Kidney (tissue), 14 donors: ENCODE measurements around the gene CCDC160. TPM values are rescaled to one million over a fixed set of nuclear protein-coding genes. Genes with fewer than 3 reads are reported as not detected.
A peak's percentile ranks its signal among the peaks of the same experiment; 100 is the strongest.

ENCODE experiments used
- DNase-seq, 5 donors: peaks; one replicate each; pipeline ENCODE4 v3.0.0-alpha.2; 2013 to 2020
- FAIRE-seq: peaks from 2 replicates; lab custom pipeline; 2012; peaks lifted over from hg19 to GRCh38; lab: Jason Lieb, UNC
- H3K27ac ChIP-seq, 2 donors: one replicate each; pipeline ENCODE4 v1.7.0; 2013; ENCODE audit warnings: low read depth in 2 of 2, low read length in 2 of 2, inconsistent platforms in 1 of 2
- H3K27me3 ChIP-seq: one replicate; pipeline ENCODE4 v1.7.1; 2013; ENCODE audit warnings: low read length, inconsistent platforms; ENCODE audit not compliant: control insufficient read depth, insufficient read depth
- H3K36me3 ChIP-seq, 3 donors: one replicate each; pipeline versions ENCODE4 v1.7.0 to v1.7.1; 2013; ENCODE audit warnings: low read length in 3 of 3, control low read depth in 1 of 3, inconsistent platforms in 1 of 3; ENCODE audit not compliant: insufficient read depth in 3 of 3, control insufficient read depth in 2 of 3
- H3K4me1 ChIP-seq, 3 donors: one replicate each; pipeline versions ENCODE4 v1.7.0 to v1.7.1; 2013; ENCODE audit warnings: low read length in 3 of 3, inconsistent platforms in 1 of 3, low read depth in 1 of 3; ENCODE audit not compliant: control insufficient read depth in 2 of 3, insufficient read depth in 2 of 3
- H3K4me3 ChIP-seq, 3 donors: one replicate each; pipeline versions ENCODE4 v1.7.0 to v1.8.1; 2013; ENCODE audit warnings: low read length in 3 of 3, control low read depth in 1 of 3, inconsistent platforms in 1 of 3
- H3K9ac ChIP-seq, 3 donors: one replicate each; pipeline versions ENCODE4 v1.7.0 to v1.7.1; 2013; ENCODE audit warnings: low read length in 3 of 3, control low read depth in 1 of 3, inconsistent platforms in 1 of 3
- H3K9me3 ChIP-seq, 3 donors: one replicate each; pipeline versions ENCODE4 v1.7.0 to v1.7.1; 2013; ENCODE audit warnings: low read length in 3 of 3, control low read depth in 1 of 3, inconsistent platforms in 1 of 3; ENCODE audit not compliant: control insufficient read depth in 2 of 3, insufficient read depth in 1 of 3
- intact Hi-C: fragments of 100-400 bp; cut with DNase I; formaldehyde crosslinking; loops from one replicate; pipeline ENCODE4 v1.11.1; 2022
- polyA plus RNA-seq: library from polyadenylated mRNA; stranded (reverse); fragments of 350-450 nt; fragmentation: Illumina TruSeq; extraction: RNeasy Lipid Tissue Mini Kit (QIAGEN cat#74804); gene quantifications from one replicate; pipeline ENCODE4 v1.2.3, GENCODE V29; 2014; ENCODE audit warnings: low read depth, low replicate concordance; ENCODE audit not compliant: insufficient read depth
- total RNA-seq: library from RNA; stranded (reverse); fragmentation: NEBNext Ultra II Directional; extraction: Animal tissue kit (Norgen Biotek cat#: 25700); gene quantifications from one replicate; pipeline ENCODE4 v1.2.1, GENCODE V29; 2021
- TF ChIP-seq, protein P1 (sequence below): IDR thresholded peaks from 3 replicates; pipeline ENCODE4 v1.5.1; 2012; ENCODE audit warnings: mild to moderate bottlenecking, moderate library complexity, borderline replicate concordance; ENCODE audit not compliant: insufficient read depth; ENCODE audit errors: extremely low read depth
- donor health status: control.
- donor health status: control.
- donor health status: control.
- donor health status: control.
- donor health status: control.
- donor health status: DM: yes; HTN: yes; CAD: no.
- donor health status: Normal renal cell carcinoma (clear cell type).

The CCDC160 gene
- total and polyA plus RNA-seq, 2 donors from 2014 or later: 4.9 to 7.0 TPM

DNA sequence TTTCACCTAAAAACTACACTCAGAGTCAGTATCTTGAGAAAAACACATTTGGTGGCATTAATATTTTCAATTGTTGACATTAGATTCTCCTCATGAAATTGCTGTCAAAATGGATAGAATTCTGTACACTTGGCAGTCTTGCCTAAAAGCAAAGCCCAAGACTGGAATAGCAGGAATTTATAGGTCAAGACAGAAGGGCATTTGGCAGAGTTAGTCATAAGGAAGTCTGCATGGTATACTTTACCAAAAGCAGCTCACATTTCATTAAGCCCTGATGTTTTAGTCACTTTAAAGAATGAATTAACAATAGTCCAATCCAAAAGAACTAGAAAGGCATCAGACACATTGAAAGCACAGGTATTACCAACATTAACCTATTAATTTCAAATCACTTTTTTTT is 7.1 kb downstream of the CCDC160 start:
- Histone ChIP-seq H3K4me1 (no peaks in the 10 kb centered on the region), H3K9me3 (no peaks in the 10 kb centered on the region), H3K27me3 (no peaks in the 10 kb centered on the region), H3K4me3 (no peak overlapping the region), H3K9ac (no peak overlapping the region), H3K36me3 (no peaks in the 10 kb centered on the region), H3K27ac (no peak overlapping the region)
- intact Hi-C loops: no loop called here
- TF ChIP-seq, protein P1, sequence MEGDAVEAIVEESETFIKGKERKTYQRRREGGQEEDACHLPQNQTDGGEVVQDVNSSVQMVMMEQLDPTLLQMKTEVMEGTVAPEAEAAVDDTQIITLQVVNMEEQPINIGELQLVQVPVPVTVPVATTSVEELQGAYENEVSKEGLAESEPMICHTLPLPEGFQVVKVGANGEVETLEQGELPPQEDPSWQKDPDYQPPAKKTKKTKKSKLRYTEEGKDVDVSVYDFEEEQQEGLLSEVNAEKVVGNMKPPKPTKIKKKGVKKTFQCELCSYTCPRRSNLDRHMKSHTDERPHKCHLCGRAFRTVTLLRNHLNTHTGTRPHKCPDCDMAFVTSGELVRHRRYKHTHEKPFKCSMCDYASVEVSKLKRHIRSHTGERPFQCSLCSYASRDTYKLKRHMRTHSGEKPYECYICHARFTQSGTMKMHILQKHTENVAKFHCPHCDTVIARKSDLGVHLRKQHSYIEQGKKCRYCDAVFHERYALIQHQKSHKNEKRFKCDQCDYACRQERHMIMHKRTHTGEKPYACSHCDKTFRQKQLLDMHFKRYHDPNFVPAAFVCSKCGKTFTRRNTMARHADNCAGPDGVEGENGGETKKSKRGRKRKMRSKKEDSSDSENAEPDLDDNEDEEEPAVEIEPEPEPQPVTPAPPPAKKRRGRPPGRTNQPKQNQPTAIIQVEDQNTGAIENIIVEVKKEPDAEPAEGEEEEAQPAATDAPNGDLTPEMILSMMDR: no peak
- FAIRE-seq (peak; percentile 88), DNase-seq (peak in 2 of 5 donors; percentile 6 to 34)

DNA sequence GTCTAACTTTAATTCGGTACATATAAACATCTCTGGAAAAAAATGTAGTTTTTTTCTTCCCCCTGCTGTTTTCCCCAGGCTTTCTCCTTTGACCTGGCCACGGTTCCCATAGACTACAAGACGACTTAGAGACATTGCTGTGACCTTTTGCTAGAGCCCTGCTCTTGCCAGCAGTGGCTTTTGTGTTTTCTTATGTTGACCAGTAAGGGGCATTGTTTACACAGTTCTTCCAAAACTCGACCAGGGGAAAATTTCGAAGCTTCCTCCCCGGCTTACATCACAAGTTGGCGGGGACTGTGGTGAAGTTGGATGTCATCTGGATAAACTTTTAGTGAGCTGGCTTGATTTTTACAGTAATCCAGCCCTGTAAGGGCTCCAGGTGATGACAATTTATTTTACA is 9.3 kb downstream of the CCDC160 start:
- Histone ChIP-seq H3K27ac (no peak overlapping the region), H3K9ac (no peak overlapping the region), H3K27me3 (no peaks in the 10 kb centered on the region), H3K36me3 (no peaks in the 10 kb centered on the region), H3K4me1 (no peaks in the 10 kb centered on the region), H3K9me3 (no peaks in the 10 kb centered on the region), H3K4me3 (no peak overlapping the region)
- TF ChIP-seq, protein P1: no peak
- no peak for DNase-seq
- FAIRE-seq: no peak
- intact Hi-C loops: no loop called here

DNA sequence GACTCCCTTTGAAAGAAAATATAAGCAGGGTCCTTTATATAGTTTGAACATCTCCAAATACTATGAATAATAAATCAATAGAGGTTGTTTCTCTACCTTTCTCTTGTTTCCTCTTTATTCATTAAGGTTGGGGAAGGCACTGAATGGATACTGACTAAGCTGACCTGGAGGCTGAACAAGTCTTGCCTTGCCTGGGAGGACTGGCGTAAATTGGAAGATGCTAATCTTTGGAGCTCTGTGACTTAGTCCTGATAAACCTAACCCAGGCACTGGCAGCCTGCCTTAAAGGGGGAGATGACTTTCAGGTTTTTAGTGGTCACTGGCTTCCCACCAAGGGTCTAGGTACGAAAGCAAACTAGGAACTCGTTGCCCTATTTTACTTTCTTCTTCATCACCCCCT is 10.5 kb downstream of the CCDC160 start:
- FAIRE-seq: no peak
- intact Hi-C loops: no loop called here

More for the DNA sequence above, 10.5 kb downstream of the CCDC160 start:
- Histone ChIP-seq H3K4me1 (no peaks in the 10 kb centered on the region), H3K36me3 (no peaks in the 10 kb centered on the region), H3K27me3 (peaks cover 2% of the 10 kb centered on the region), H3K4me3 (no peak overlapping the region), H3K9me3 (no peaks in the 10 kb centered on the region), H3K27ac (no peak overlapping the region), H3K9ac (no peak overlapping the region)
- TF ChIP-seq, protein P1: no peak
- no peak for DNase-seq
